HL-60/S4 (cell line): ENCODE data around the gene PPP1R7.

ENCODE experiments used
- in situ Hi-C: fragments of 300-500 bp; cut with MboI; formaldehyde crosslinking; loops from 2 replicates; pipeline ENCODE4 v1.14.3; 2022; ENCODE audit warnings: low sequenced_read_pairs

The PPP1R7 gene

DNA sequence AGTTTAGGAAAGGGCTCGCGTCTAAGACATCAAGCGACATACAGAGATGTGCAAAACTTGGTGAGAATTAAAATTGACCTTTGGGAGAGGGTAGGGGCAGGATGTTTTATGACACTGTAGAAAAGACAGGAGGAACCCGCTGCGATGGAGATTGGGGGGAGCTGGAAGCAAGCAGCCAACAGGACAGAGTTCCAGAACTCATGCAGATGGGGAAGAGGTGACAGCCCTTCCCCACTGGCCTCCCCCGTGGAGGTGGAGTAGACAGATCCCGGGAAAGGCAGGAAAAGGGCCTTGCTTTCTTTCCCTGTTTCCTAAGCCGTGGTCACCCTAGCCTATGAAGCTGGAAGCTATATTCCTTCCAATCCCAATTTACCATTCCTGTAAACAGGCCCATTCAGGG, 77.3 kb downstream of the PPP1R7 start:
- in situ Hi-C loops: no loop called here

DNA sequence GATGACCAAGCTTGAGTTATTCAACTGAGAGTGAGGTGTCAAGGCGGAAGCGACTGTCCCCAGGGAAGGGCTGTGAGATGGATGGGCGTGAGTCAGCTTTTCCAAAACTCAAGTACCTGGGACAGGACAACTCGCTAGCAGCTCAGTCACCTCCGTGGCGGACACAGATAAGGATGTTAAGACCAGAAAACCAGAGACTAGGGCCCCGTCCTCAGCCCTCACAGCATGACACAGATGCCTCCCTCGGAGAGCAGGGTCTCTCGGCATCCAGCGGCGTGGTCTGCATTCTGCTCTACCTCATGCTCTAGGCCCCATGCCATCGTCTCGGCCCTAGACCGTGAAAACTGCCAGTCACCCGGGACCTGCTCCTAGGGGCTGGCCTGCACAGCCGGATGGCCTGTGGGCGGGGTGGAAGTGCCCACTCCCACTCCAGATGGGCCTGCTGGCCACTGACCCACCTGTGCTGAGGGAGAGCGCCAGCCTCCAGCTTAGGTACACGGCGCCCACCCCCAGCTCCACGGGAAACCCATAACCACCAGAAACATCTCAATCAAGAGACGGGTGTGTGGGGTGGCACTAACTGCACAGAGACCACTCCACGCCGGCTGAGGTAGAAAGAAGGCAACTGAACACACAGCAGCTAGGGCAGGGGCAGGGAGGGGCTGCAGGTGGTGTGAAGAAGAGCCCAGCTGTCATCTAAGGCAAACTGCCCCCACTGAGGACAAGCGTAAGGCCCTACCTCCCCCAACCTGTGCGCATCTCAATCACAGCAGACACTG, 78.0 kb downstream of the PPP1R7 start:
- in situ Hi-C loops: no loop called here

DNA sequence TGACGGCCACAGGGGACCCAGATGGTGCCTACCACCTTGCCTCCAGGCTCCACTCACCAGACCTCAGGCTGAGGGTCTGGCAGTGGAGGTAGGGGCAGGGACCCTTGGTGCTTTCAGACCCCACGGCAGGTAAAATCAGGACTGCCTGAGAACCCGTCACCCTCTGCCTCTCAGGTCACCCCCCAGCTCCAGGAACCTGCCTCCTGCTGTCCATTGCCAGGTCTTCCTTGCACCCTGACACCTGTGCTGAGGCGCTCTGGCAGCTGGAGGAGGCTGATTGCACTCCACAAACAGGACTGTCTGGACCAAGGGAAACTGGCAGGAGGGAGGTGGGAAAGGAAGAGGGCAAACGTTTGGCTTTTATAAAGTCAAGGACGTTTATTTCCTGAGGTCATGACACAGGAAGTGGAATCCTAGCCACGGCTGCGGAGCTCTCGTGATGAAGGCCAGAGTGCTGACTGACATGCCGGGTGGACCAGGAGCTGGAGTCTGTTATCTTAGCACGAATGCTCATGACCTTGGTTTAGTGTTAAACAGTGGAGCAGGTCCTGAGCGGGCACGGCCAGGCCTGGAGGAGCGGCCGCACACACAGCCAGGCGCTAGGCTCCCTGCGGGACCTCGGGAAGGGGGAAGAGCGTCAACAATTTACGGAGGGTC, 78.7 kb downstream of the PPP1R7 start:
- in situ Hi-C loops: no loop called here

DNA sequence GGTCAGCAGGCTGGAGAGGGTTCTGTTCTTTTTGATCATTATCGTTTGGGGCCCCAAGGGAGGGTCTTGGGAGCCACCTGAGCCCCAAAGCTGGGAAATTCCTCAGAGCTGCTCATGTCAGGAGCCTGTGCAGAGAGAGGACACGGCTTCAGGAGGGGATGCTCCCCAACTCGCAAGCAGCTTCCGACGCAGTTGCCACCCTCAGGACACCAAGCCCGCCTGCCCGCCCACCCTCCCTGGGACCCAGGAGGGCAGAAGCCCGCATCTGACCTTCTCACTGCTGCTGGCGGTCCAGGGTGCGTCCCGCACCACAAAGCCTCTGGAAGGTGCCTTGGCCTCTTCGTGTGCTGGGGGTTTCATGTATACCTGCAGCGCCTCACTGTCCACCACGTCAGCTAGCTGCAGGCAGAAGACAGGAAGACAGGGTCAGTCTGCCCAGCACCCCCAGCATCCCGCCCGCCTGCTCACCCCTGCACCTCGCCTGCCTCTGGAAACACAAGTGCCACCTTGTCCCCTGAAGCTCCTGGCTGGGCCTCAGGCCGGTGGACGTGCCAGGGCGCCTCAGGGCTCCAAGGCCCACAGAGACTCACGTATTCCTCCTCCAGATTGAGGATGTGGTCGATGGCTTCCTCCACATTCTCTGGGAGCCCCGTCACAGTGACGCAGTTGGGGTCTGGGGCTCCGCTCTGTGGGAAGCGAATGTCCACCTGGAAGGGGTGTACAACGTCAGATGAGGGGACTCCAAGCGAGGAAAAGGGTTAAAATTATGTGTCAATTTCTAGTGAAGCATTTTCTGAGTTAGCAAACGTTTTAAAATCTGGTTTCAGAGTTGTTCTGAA, 79.5 kb downstream of the PPP1R7 start:
- in situ Hi-C loops: no loop called here

DNA sequence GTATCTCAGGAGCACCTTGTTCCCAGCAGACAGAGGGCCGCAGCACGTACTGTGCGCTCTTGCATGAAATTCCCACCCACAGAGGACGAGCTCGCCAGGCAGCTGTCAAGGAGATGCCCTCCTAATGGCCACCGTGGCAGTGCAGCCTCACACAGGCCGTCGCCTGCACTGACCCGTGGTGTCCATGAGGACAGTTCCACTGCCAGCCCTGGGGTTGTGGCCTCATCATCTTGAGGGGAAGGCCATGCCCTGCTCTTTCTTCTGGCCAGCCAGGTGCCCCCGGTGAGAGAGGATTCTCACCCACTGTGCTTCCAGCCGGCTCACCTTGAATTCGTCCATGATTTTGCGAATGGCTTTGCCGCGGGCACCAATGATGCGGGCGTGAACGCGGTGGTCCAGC, 80.2 kb downstream of the PPP1R7 start:
- in situ Hi-C loops: no loop called here

DNA sequence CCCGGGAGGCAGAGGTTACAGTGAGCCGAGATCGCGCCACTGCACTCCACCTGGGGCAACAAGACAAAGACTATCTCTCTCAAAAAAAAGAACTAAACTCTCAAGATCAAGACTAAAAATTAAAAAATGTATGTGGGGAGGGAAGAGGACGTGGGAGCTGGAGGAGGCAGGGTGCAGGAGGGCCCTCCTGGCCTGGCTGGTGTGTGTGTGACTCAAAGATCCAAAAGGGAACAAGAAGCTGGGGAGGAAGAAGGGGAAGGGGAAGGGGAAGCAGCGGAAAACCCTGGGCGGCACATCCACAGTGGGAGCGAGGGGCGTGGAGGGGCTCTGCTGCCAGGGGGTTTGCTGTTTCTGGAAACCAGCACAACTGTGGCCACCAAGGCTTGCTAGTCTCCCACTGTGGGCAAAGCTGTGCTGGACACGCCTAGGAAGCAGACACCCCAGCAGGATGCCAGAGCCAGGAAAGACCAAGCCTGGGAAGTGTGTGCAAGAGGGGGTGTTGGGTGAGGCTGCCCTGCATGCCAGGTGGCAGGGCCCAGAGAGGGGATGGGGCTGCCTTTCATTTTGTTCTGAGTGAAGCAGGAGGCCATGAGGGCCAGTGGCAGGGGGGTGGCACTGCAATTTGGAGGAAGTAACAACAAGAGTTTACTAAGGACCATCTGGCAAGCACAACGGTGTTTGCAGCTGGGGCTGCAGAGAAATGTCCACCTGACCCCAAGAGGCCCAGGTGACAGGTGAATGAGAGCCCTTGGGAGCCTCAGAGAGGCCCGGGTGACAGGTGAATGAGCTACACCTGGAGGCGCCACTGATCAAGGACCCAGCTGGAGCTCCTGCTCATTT, 82.7 kb downstream of the PPP1R7 start:
- in situ Hi-C loops: no loop called here
